Liver (tissue), 9 donors: ENCODE data around the gene DIPK1A. TPM values are rescaled to one million over a fixed set of nuclear protein-coding genes. Genes with fewer than 3 reads are reported as not detected.

Experiments used
- DNase-seq: peaks from one replicate; pipeline ENCODE4 v3.0.0-alpha.2; 2017; ENCODE audit warnings: low spot score
- H3K27ac ChIP-seq, 2 donors: one replicate each; pipeline ENCODE4 v1.7.0; 2013; ENCODE audit warnings: inconsistent platforms in 2 of 2, low read length in 2 of 2, control low read depth in 1 of 2, low read depth in 1 of 2, mild to moderate bottlenecking in 1 of 2
- H3K27me3 ChIP-seq, 4 donors: one replicate each; pipeline versions ENCODE4 v1.6.1 to v1.7.0; 2013; ENCODE audit warnings: low read length in 3 of 4, inconsistent platforms in 1 of 4, mild to moderate bottlenecking in 1 of 4, moderate library complexity in 1 of 4; ENCODE audit not compliant: control insufficient read depth in 4 of 4, insufficient read depth in 4 of 4
- H3K36me3 ChIP-seq, 4 donors: one replicate each; pipeline versions ENCODE4 v1.6.1 to v1.7.0; 2013; ENCODE audit warnings: low read length in 3 of 4, mild to moderate bottlenecking in 3 of 4, low read depth in 1 of 4, moderate library complexity in 1 of 4; ENCODE audit not compliant: control insufficient read depth in 4 of 4, insufficient read depth in 3 of 4
- H3K4me1 ChIP-seq, 4 donors: one replicate each; pipeline versions ENCODE4 v1.6.1 to v1.7.0; 2013; ENCODE audit warnings: low read length in 3 of 4, mild to moderate bottlenecking in 3 of 4, moderate library complexity in 1 of 4; ENCODE audit not compliant: control insufficient read depth in 4 of 4, insufficient read depth in 4 of 4
- H3K4me3 ChIP-seq, 3 donors: one replicate each; pipeline versions ENCODE4 v1.6.1 to v1.7.0; 2013; ENCODE audit warnings: low read length in 3 of 3, control low read depth in 1 of 3, low read depth in 1 of 3, mild to moderate bottlenecking in 1 of 3
- H3K9ac ChIP-seq, 2 donors: one replicate each; pipeline ENCODE4 v1.7.0; 2013; ENCODE audit warnings: low read length in 2 of 2, mild to moderate bottlenecking in 2 of 2, moderate library complexity in 2 of 2, control low read depth in 1 of 2, low read depth in 1 of 2
- H3K9me3 ChIP-seq, 4 donors: one replicate each; pipeline versions ENCODE4 v1.6.1 to v1.7.0; 2013; ENCODE audit warnings: low read length in 3 of 4; ENCODE audit not compliant: control insufficient read depth in 4 of 4
- CTCF ChIP-seq: fragments of 150-350 bp; IDR thresholded peaks from 2 replicates; pipeline ENCODE4 v1.5.1; 2017; ENCODE audit warnings: improper control_type of control experiment, low read depth, low read length; ENCODE audit not compliant: missing input control
- EGR1 ChIP-seq, 2 donors: IDR thresholded peaks; 2 replicates each; pipeline ENCODE4 v1.6.1; 2016 to 2018; ENCODE audit warnings: antibody characterized with exemption in 2 of 2, low read depth in 2 of 2
- FOXA1 ChIP-seq: IDR thresholded peaks from 2 replicates; pipeline ENCODE4 v1.6.1; 2016; ENCODE audit warnings: antibody characterized with exemption
- FOXA2 ChIP-seq: IDR thresholded peaks from 2 replicates; pipeline ENCODE4 v1.6.1; 2016; ENCODE audit warnings: antibody characterized with exemption
- GABPA ChIP-seq, 2 donors: IDR thresholded peaks in 1 of 2; conservative IDR thresholded peaks in 1 of 2; 2 replicates each; pipeline ENCODE4 v1.6.1; 2016; ENCODE audit warnings: antibody characterized with exemption in 2 of 2, mild to moderate bottlenecking in 1 of 2, moderate library complexity in 1 of 2
- HNF4A ChIP-seq, 2 donors: conservative IDR thresholded peaks; 2 replicates each; pipeline ENCODE4 v1.6.1; 2016; ENCODE audit warnings: antibody characterized with exemption in 2 of 2, mild to moderate bottlenecking in 2 of 2
- JUND ChIP-seq, 2 donors: IDR thresholded peaks; 2 replicates each; pipeline ENCODE4 v1.6.1; 2016; ENCODE audit warnings: antibody characterized with exemption in 2 of 2
- MAX ChIP-seq: IDR thresholded peaks from 2 replicates; pipeline ENCODE4 v1.6.1; 2016; ENCODE audit warnings: antibody characterized with exemption
- NR2F2 ChIP-seq: IDR thresholded peaks from 2 replicates; pipeline ENCODE4 v1.6.1; 2016; ENCODE audit warnings: antibody characterized with exemption
- RAD21 ChIP-seq, 2 donors: IDR thresholded peaks; 2 replicates each; pipeline ENCODE4 v1.6.1; 2016; ENCODE audit warnings: antibody characterized with exemption in 2 of 2, mild to moderate bottlenecking in 2 of 2
- REST ChIP-seq: IDR thresholded peaks from 2 replicates; pipeline ENCODE4 v1.6.1; 2016; ENCODE audit warnings: antibody characterized with exemption, mild to moderate bottlenecking
- RXRA ChIP-seq, 2 donors: IDR thresholded peaks; 2 replicates each; pipeline ENCODE4 v1.6.1; 2017 to 2018; ENCODE audit warnings: antibody characterized with exemption in 2 of 2, mild to moderate bottlenecking in 1 of 2
- SP1 ChIP-seq: IDR thresholded peaks from 2 replicates; pipeline ENCODE4 v1.6.1; 2018; ENCODE audit warnings: antibody characterized with exemption, mild to moderate bottlenecking
- TAF1 ChIP-seq: conservative IDR thresholded peaks from 2 replicates; pipeline ENCODE4 v1.6.1; 2016; ENCODE audit warnings: antibody characterized with exemption, mild to moderate bottlenecking
- YY1 ChIP-seq: IDR thresholded peaks from 2 replicates; pipeline ENCODE4 v1.6.1; 2016; ENCODE audit warnings: antibody characterized with exemption, mild to moderate bottlenecking
- ZBTB33 ChIP-seq: IDR thresholded peaks from 2 replicates; pipeline ENCODE4 v1.6.1; 2016; ENCODE audit warnings: antibody characterized with exemption
- WGBS: extraction: QIAGEN DNeasy Blood & Tissue Kit; methylation state at CpG from one replicate; pipeline ENCODE4 v1.1.7; 2013; 5-methylcytosine and 5-hydroxymethylcytosine counted together
- polyA plus RNA-seq, 2 donors: library from polyadenylated mRNA; stranded (reverse) in 1 of 2; unstranded in 1 of 2; fragments of 200-250 nt in 1 of 2; fragments of >200 nt in 1 of 2; fragmentation: Nextera tagmentation in 1 of 2; extraction: Ambion mirVana in 1 of 2; gene quantifications; one replicate each; pipeline versions ENCODE4 v1.2.1 to v1.2.3, GENCODE V29; 2013 to 2015
- total RNA-seq, 2 donors: library from RNA; depleted of rRNA; stranded (reverse); fragments of >200 nt; gene quantifications; one replicate each; pipeline ENCODE4 v1.2.3, GENCODE V29; 2014
- donor health status: healthy.
- donor health status: healthy.
- donor health status: healthy.
- donor health status: healthy.
- donor health status: healthy.

Gene DIPK1A
- total and polyA plus RNA-seq, 4 donors = 7.9 to 11.6 (median 10.2) TPM

- Histone ChIP-seq H3K9me3 (no peaks in the 10 kb centered on the region), H3K4me1 (no peaks in the 10 kb centered on the region), H3K36me3 (no peaks in the 10 kb centered on the region), H3K27me3 (no peaks in the 10 kb centered on the region), H3K9ac (no peak overlapping the region), H3K4me3 (no peak overlapping the region), H3K27ac (no peak overlapping the region)
- TF ChIP-seq FOXA2 (no peak), MAX (no peak), EGR1 (IDR thresholded peaks at IDR 0.05; ENCODE audit: low read depth in 2 of 2) (no peak), ZBTB33 (no peak), TAF1 (no peak), FOXA1 (no peak), HNF4A (conservative IDR thresholded peaks at IDR 0.05) (no peak), REST (no peak), JUND (IDR thresholded peaks at IDR 0.05) (no peak), CTCF (no peak), RXRA (IDR thresholded peaks at IDR 0.05) (no peak), YY1 (no peak), GABPA (IDR thresholded peaks at IDR 0.05 in 1 of 2, conservative IDR thresholded peaks at IDR 0.05 in 1 of 2) (no peak), NR2F2 (no peak), RAD21 (IDR thresholded peaks at IDR 0.05) (no peak)
- DNase-seq = no peak
- 86% methylated on average over 6 of the region's 6 CpGs for WGBS
Measured at GRCh38 chr1:92826792-92827191, 134.5 kb downstream of the DIPK1A start.

GRCh38 chr1:92822879-92823278 is 138.4 kb downstream of the DIPK1A start:
- Histone ChIP-seq H3K27me3 (no peaks in the 10 kb centered on the region), H3K9me3 (no peaks in the 10 kb centered on the region), H3K4me3 (no peak overlapping the region), H3K9ac (no peak overlapping the region), H3K4me1 (peaks cover 0 to 3% (median 2%) of the 10 kb centered on the region in 4 donors), H3K36me3 (no peaks in the 10 kb centered on the region), H3K27ac (no peak overlapping the region)
- WGBS = 86% methylated on average over 3 of the region's 3 CpGs
- TF ChIP-seq EGR1 (IDR thresholded peaks at IDR 0.05; ENCODE audit: low read depth in 2 of 2) = no peak
- no peak for TF ChIP-seq HNF4A (conservative IDR thresholded peaks at IDR 0.05)
- TF ChIP-seq SP1 = peak; percentile 14
- no peak for TF ChIP-seq ZBTB33
- DNase-seq = no peak
